NT2/D1 (cell line): ENCODE data around the gene SEPTIN5.

Source experiments
- SUZ12 ChIP-seq: IDR thresholded peaks from 2 replicates; pipeline ENCODE4 v1.6.1; 2011; ENCODE audit not compliant: insufficient read length, insufficient read depth; ENCODE audit errors: extremely low read depth
- ZNF274 ChIP-seq: IDR thresholded peaks from 2 replicates; pipeline ENCODE4 v1.6.1; 2011; ENCODE audit warnings: mild to moderate bottlenecking, low read depth, low read length

GRCh38 chr22:19770349-19771220 is 56.3 kb downstream of the SEPTIN5 start:
- no peak for TF ChIP-seq SUZ12
- TF ChIP-seq ZNF274: no peak
